ENCODE data around the gene CYP2E1.

Gene CYP2E1

GRCh38 chr10:133527771-133528271 is 658 bp downstream of the CYP2E1 start:
- no peak overlapping the region for H3K9ac ChIP-seq (ENCODE audit: low read length in 5 of 5)
- peaks cover 0 to 26% (median 17%) of the 10 kb centered on the region in 5 donors for H3K4me1 ChIP-seq (ENCODE audit: control insufficient read depth in 5 of 5, insufficient read depth in 5 of 5, low read length in 5 of 5)
- peaks cover 26 to 59% (median 42%) of the 10 kb centered on the region in 5 donors for H3K27me3 ChIP-seq (ENCODE audit: control insufficient read depth in 5 of 5, insufficient read depth in 4 of 5, low read length in 5 of 5)
- H3K27ac ChIP-seq (ENCODE audit: low read depth, low read length) = no peak overlapping the region
- H3K36me3 ChIP-seq (ENCODE audit: control insufficient read depth in 5 of 5, insufficient read depth in 5 of 5, low read length in 5 of 5) = peaks cover 0 to 2% (median 0%) of the 10 kb centered on the region in 5 donors
- H3K4me3 ChIP-seq (ENCODE audit: low read depth in 1 of 5, low read length in 5 of 5) = peak overlapping the region in 3 of 5 donors; percentile 41 to 46 (median 44)
- peaks cover 2 to 14% (median 10%) of the 10 kb centered on the region in 5 donors for H3K9me3 ChIP-seq (ENCODE audit: control insufficient read depth in 5 of 5, low read length in 5 of 5)

- H3K4me3 ChIP-seq (ENCODE audit: low read depth in 1 of 5, low read length in 5 of 5) = peak overlapping the region in 3 of 5 donors; percentile 41 to 46 (median 44)
- peaks cover 2 to 12% (median 6%) of the 10 kb centered on the region in 5 donors for H3K9me3 ChIP-seq (ENCODE audit: control insufficient read depth in 5 of 5, low read length in 5 of 5)
- peaks cover 0 to 5% (median 0%) of the 10 kb centered on the region in 5 donors for H3K36me3 ChIP-seq (ENCODE audit: control insufficient read depth in 5 of 5, insufficient read depth in 5 of 5, low read length in 5 of 5)
- H3K4me1 ChIP-seq (ENCODE audit: control insufficient read depth in 5 of 5, insufficient read depth in 5 of 5, low read length in 5 of 5) = peaks cover 0 to 26% (median 17%) of the 10 kb centered on the region in 5 donors
- peaks cover 26 to 59% (median 42%) of the 10 kb centered on the region in 5 donors for H3K27me3 ChIP-seq (ENCODE audit: control insufficient read depth in 5 of 5, insufficient read depth in 4 of 5, low read length in 5 of 5)
- H3K9ac ChIP-seq (ENCODE audit: low read length in 5 of 5) = no peak overlapping the region
- H3K27ac ChIP-seq (ENCODE audit: low read depth, low read length) = no peak overlapping the region
Measured at GRCh38 chr10:133528296-133528844, 1.2 kb downstream of the CYP2E1 start.

GRCh38 chr10:133528845-133529575 is 1.8 kb downstream of the CYP2E1 start:
- no peak overlapping the region for H3K9ac ChIP-seq (ENCODE audit: low read length in 5 of 5)

GRCh38 chr10:133529576-133529946 is 2.4 kb downstream of the CYP2E1 start:
- H3K4me3 ChIP-seq (ENCODE audit: low read depth in 1 of 5, low read length in 5 of 5) = no peak overlapping the region
- H3K27ac ChIP-seq (ENCODE audit: low read depth, low read length) = no peak overlapping the region
- peaks cover 26 to 59% (median 42%) of the 10 kb centered on the region in 5 donors for H3K27me3 ChIP-seq (ENCODE audit: control insufficient read depth in 5 of 5, insufficient read depth in 4 of 5, low read length in 5 of 5)

More at GRCh38 chr10:133528845-133529575, 1.8 kb downstream of the CYP2E1 start:
- H3K27me3 ChIP-seq (ENCODE audit: control insufficient read depth in 5 of 5, insufficient read depth in 4 of 5, low read length in 5 of 5) = peaks cover 26 to 59% (median 42%) of the 10 kb centered on the region in 5 donors
- H3K4me3 ChIP-seq (ENCODE audit: low read depth in 1 of 5, low read length in 5 of 5) = peak overlapping the region; percentile 37 to 46 (median 43)
- H3K27ac ChIP-seq (ENCODE audit: low read depth, low read length) = no peak overlapping the region
- H3K4me1 ChIP-seq (ENCODE audit: control insufficient read depth in 5 of 5, insufficient read depth in 5 of 5, low read length in 5 of 5) = peaks cover 0 to 26% (median 17%) of the 10 kb centered on the region in 5 donors
- H3K9me3 ChIP-seq (ENCODE audit: control insufficient read depth in 5 of 5, low read length in 5 of 5) = peaks cover 0 to 7% (median 0%) of the 10 kb centered on the region in 5 donors
- peaks cover 0 to 5% (median 0%) of the 10 kb centered on the region in 5 donors for H3K36me3 ChIP-seq (ENCODE audit: control insufficient read depth in 5 of 5, insufficient read depth in 5 of 5, low read length in 5 of 5)

GRCh38 chr10:133530506-133530905 is 3.3 kb downstream of the CYP2E1 start:
- H3K9me3 ChIP-seq (ENCODE audit: control insufficient read depth in 5 of 5, low read length in 5 of 5) = no peaks in the 10 kb centered on the region
- peaks cover 0 to 26% (median 17%) of the 10 kb centered on the region in 5 donors for H3K4me1 ChIP-seq (ENCODE audit: control insufficient read depth in 5 of 5, insufficient read depth in 5 of 5, low read length in 5 of 5)
- H3K27me3 ChIP-seq (ENCODE audit: control insufficient read depth in 5 of 5, insufficient read depth in 4 of 5, low read length in 5 of 5) = peaks cover 26 to 57% (median 40%) of the 10 kb centered on the region in 5 donors
- peaks cover 0 to 5% (median 0%) of the 10 kb centered on the region in 5 donors for H3K36me3 ChIP-seq (ENCODE audit: control insufficient read depth in 5 of 5, insufficient read depth in 5 of 5, low read length in 5 of 5)
- no peak overlapping the region for H3K27ac ChIP-seq (ENCODE audit: low read depth, low read length)
- no peak overlapping the region for H3K9ac ChIP-seq (ENCODE audit: low read length in 5 of 5)
- H3K4me3 ChIP-seq (ENCODE audit: low read depth in 1 of 5, low read length in 5 of 5) = no peak overlapping the region

More at GRCh38 chr10:133529576-133529946, 2.4 kb downstream of the CYP2E1 start:
- Histone ChIP-seq H3K9ac (ENCODE audit: low read length in 5 of 5) (no peak overlapping the region), H3K4me1 (ENCODE audit: control insufficient read depth in 5 of 5, insufficient read depth in 5 of 5, low read length in 5 of 5) (peaks cover 0 to 26% (median 17%) of the 10 kb centered on the region in 5 donors), H3K9me3 (ENCODE audit: control insufficient read depth in 5 of 5, low read length in 5 of 5) (peaks cover 0 to 2% (median 0%) of the 10 kb centered on the region in 5 donors), H3K36me3 (ENCODE audit: control insufficient read depth in 5 of 5, insufficient read depth in 5 of 5, low read length in 5 of 5) (peaks cover 0 to 5% (median 0%) of the 10 kb centered on the region in 5 donors)

- peaks cover 15 to 39% (median 25%) of the 10 kb centered on the region in 5 donors for H3K27me3 ChIP-seq (ENCODE audit: control insufficient read depth in 5 of 5, insufficient read depth in 4 of 5, low read length in 5 of 5)
- H3K9ac ChIP-seq (ENCODE audit: low read length in 5 of 5) = no peak overlapping the region
- no peaks in the 10 kb centered on the region for H3K9me3 ChIP-seq (ENCODE audit: control insufficient read depth in 5 of 5, low read length in 5 of 5)
- H3K27ac ChIP-seq (ENCODE audit: low read depth, low read length) = no peak overlapping the region
- H3K4me1 ChIP-seq (ENCODE audit: control insufficient read depth in 5 of 5, insufficient read depth in 5 of 5, low read length in 5 of 5) = peaks cover 0 to 22% (median 15%) of the 10 kb centered on the region in 5 donors
- H3K36me3 ChIP-seq (ENCODE audit: control insufficient read depth in 5 of 5, insufficient read depth in 5 of 5, low read length in 5 of 5) = peaks cover 0 to 9% (median 0%) of the 10 kb centered on the region in 5 donors
- no peak overlapping the region for H3K4me3 ChIP-seq (ENCODE audit: low read depth in 1 of 5, low read length in 5 of 5)
Measured at GRCh38 chr10:133532871-133533270, 5.7 kb downstream of the CYP2E1 start.

- Histone ChIP-seq H3K36me3 (ENCODE audit: control insufficient read depth in 5 of 5, insufficient read depth in 5 of 5, low read length in 5 of 5) (peaks cover 0 to 9% (median 0%) of the 10 kb centered on the region in 5 donors), H3K4me1 (ENCODE audit: control insufficient read depth in 5 of 5, insufficient read depth in 5 of 5, low read length in 5 of 5) (peaks cover 0 to 7% (median 2%) of the 10 kb centered on the region in 5 donors), H3K27ac (ENCODE audit: low read depth, low read length) (no peak overlapping the region), H3K9ac (ENCODE audit: low read length in 5 of 5) (no peak overlapping the region), H3K9me3 (ENCODE audit: control insufficient read depth in 5 of 5, low read length in 5 of 5) (no peaks in the 10 kb centered on the region), H3K27me3 (ENCODE audit: control insufficient read depth in 5 of 5, insufficient read depth in 4 of 5, low read length in 5 of 5) (peaks cover 3 to 24% (median 11%) of the 10 kb centered on the region in 5 donors), H3K4me3 (ENCODE audit: low read depth in 1 of 5, low read length in 5 of 5) (no peak overlapping the region)
Measured at GRCh38 chr10:133534417-133534816, 7.3 kb downstream of the CYP2E1 start.

- H3K27me3 ChIP-seq (ENCODE audit: control insufficient read depth in 5 of 5, insufficient read depth in 4 of 5, low read length in 5 of 5) = peaks cover 0 to 8% (median 3%) of the 10 kb centered on the region in 5 donors
- H3K9me3 ChIP-seq (ENCODE audit: control insufficient read depth in 5 of 5, low read length in 5 of 5) = no peaks in the 10 kb centered on the region
- no peak overlapping the region for H3K27ac ChIP-seq (ENCODE audit: low read depth, low read length)
- H3K9ac ChIP-seq (ENCODE audit: low read length in 5 of 5) = no peak overlapping the region
- no peaks in the 10 kb centered on the region for H3K4me1 ChIP-seq (ENCODE audit: control insufficient read depth in 5 of 5, insufficient read depth in 5 of 5, low read length in 5 of 5)
- peaks cover 0 to 9% (median 0%) of the 10 kb centered on the region in 5 donors for H3K36me3 ChIP-seq (ENCODE audit: control insufficient read depth in 5 of 5, insufficient read depth in 5 of 5, low read length in 5 of 5)
- no peak overlapping the region for H3K4me3 ChIP-seq (ENCODE audit: low read depth in 1 of 5, low read length in 5 of 5)
Measured at GRCh38 chr10:133536198-133536597, 9.0 kb downstream of the CYP2E1 start.

GRCh38 chr10:133537546-133538545 is 10.7 kb downstream of the CYP2E1 start:
- no peaks in the 10 kb centered on the region for H3K9me3 ChIP-seq (ENCODE audit: control insufficient read depth in 5 of 5, low read length in 5 of 5)
- H3K27ac ChIP-seq (ENCODE audit: low read depth, low read length) = no peak overlapping the region
- no peaks in the 10 kb centered on the region for H3K4me1 ChIP-seq (ENCODE audit: control insufficient read depth in 5 of 5, insufficient read depth in 5 of 5, low read length in 5 of 5)
- no peak overlapping the region for H3K4me3 ChIP-seq (ENCODE audit: low read depth in 1 of 5, low read length in 5 of 5)
- no peaks in the 10 kb centered on the region for H3K27me3 ChIP-seq (ENCODE audit: control insufficient read depth in 5 of 5, insufficient read depth in 4 of 5, low read length in 5 of 5)
- no peak overlapping the region for H3K9ac ChIP-seq (ENCODE audit: low read length in 5 of 5)
- peaks cover 0 to 7% (median 0%) of the 10 kb centered on the region in 5 donors for H3K36me3 ChIP-seq (ENCODE audit: control insufficient read depth in 5 of 5, insufficient read depth in 5 of 5, low read length in 5 of 5)

Measured in subcutaneous abdominal adipose tissue (tissue), 5 donors.